SK-N-SH treated with all-trans-retinoic acid at 6 μM for 48 hours (cell line): ENCODE data around the gene PRKCI.

Source experiments
- ARNTL ChIP-seq: fragments of 450-650 bp; formaldehyde crosslinking; IDR thresholded peaks from 2 replicates; pipeline ENCODE4 v1.5.0; 2020; ENCODE audit warnings: low read depth, mild to moderate bottlenecking, moderate library complexity, borderline replicate concordance
- ESRRG ChIP-seq: fragments of 250-450 bp; sonication (Bioruptor Pico); IDR thresholded peaks from 2 replicates; pipeline ENCODE4 v1.6.1; 2021; ENCODE audit warnings: mild to moderate bottlenecking
- OSR1 ChIP-seq: fragments of 250-450 bp; sonication (Bioruptor Pico); IDR thresholded peaks from 2 replicates; pipeline ENCODE4 v1.8.0; 2022; ENCODE audit warnings: moderate library complexity, mild to moderate bottlenecking, inconsistent platforms
- PATZ1 ChIP-seq: fragments of 250-450 bp; sonication (Bioruptor Pico); IDR thresholded peaks from 2 replicates; pipeline ENCODE4 v1.8.0; 2020; ENCODE audit warnings: mild to moderate bottlenecking, moderate library complexity, borderline replicate concordance
- ZFP30 ChIP-seq: fragments of 450-650 bp; formaldehyde crosslinking; IDR thresholded peaks from 2 replicates; pipeline ENCODE4 v1.5.0; 2022; ENCODE audit warnings: mild to moderate bottlenecking, moderate library complexity
- ZNF70 ChIP-seq: fragments of 450-650 bp; formaldehyde crosslinking; IDR thresholded peaks from 2 replicates; pipeline ENCODE4 v1.5.0; 2020; ENCODE audit warnings: mild to moderate bottlenecking, moderate library complexity
- ZNF8 ChIP-seq: fragments of 450-650 bp; formaldehyde crosslinking; IDR thresholded peaks from 2 replicates; pipeline ENCODE4 v1.5.0; 2020; ENCODE audit warnings: mild to moderate bottlenecking, moderate library complexity
- TF ChIP-seq, protein P1 (sequence below): fragments of 250-450 bp; sonication (Bioruptor Pico); IDR thresholded peaks from 2 replicates; pipeline ENCODE4 v1.5.0; 2020; ENCODE audit warnings: mild to moderate bottlenecking, moderate library complexity

GRCh38 chr3:170306015-170306414, 83.8 kb downstream of the PRKCI start:
- TF ChIP-seq, protein P1, sequence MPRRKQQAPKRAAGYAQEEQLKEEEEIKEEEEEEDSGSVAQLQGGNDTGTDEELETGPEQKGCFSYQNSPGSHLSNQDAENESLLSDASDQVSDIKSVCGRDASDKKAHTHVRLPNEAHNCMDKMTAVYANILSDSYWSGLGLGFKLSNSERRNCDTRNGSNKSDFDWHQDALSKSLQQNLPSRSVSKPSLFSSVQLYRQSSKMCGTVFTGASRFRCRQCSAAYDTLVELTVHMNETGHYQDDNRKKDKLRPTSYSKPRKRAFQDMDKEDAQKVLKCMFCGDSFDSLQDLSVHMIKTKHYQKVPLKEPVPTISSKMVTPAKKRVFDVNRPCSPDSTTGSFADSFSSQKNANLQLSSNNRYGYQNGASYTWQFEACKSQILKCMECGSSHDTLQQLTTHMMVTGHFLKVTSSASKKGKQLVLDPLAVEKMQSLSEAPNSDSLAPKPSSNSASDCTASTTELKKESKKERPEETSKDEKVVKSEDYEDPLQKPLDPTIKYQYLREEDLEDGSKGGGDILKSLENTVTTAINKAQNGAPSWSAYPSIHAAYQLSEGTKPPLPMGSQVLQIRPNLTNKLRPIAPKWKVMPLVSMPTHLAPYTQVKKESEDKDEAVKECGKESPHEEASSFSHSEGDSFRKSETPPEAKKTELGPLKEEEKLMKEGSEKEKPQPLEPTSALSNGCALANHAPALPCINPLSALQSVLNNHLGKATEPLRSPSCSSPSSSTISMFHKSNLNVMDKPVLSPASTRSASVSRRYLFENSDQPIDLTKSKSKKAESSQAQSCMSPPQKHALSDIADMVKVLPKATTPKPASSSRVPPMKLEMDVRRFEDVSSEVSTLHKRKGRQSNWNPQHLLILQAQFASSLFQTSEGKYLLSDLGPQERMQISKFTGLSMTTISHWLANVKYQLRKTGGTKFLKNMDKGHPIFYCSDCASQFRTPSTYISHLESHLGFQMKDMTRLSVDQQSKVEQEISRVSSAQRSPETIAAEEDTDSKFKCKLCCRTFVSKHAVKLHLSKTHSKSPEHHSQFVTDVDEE (CRISPR knock-in tag) = no peak
- TF ChIP-seq ESRRG = no peak
- TF ChIP-seq ZNF70 (CRISPR knock-in tag) = no peak
- TF ChIP-seq ZNF8 = no peak
- TF ChIP-seq PATZ1 (CRISPR knock-in tag) = no peak
- no peak for TF ChIP-seq OSR1
- no peak for TF ChIP-seq ARNTL
- no peak for TF ChIP-seq ZFP30 (CRISPR knock-in tag)
